Prostate gland (tissue), 2 donors: ENCODE results near the gene FAM50B. TPM values are rescaled to one million over a fixed set of nuclear protein-coding genes. Genes with fewer than 3 reads are reported as not detected.

Experiments used
- DNase-seq: peaks from one replicate; pipeline ENCODE4 v3.0.0-alpha.2; 2019; ENCODE audit warnings: low spot score
- H3K27ac ChIP-seq, 2 donors: fragments of 200-600 bp; sonication (generic); 2 replicates each; pipeline ENCODE4 v1.5.1; 2017 to 2019
- H3K27me3 ChIP-seq: fragments of 200-600 bp; sonication (generic); replicated peaks from 2 replicates; pipeline ENCODE4 v1.5.1; 2019; ENCODE audit not compliant: insufficient read depth
- H3K36me3 ChIP-seq, 2 donors: fragments of 200-600 bp; sonication (generic); 1 replicate in 1 of 2; 2 replicates in 1 of 2; pipeline versions ENCODE4 v1.5.1 to v1.8.1; 2017 to 2019
- H3K4me1 ChIP-seq: fragments of 200-600 bp; sonication (generic); replicated peaks from 2 replicates; pipeline ENCODE4 v1.5.1; 2019
- H3K4me3 ChIP-seq, 2 donors: fragments of 200-600 bp; sonication (generic); 2 replicates each; pipeline ENCODE4 v1.5.1; 2017 to 2019
- H3K9me3 ChIP-seq: fragments of 200-600 bp; sonication (generic); 2 replicates; pipeline ENCODE4 v1.5.1; 2017
- POLR2A ChIP-seq: fragments of 450-650 bp; IDR thresholded peaks from one replicate; pipeline ENCODE4 v1.6.1; 2016; ENCODE audit warnings: antibody characterized with exemption, mild to moderate bottlenecking
- POLR2AphosphoS5 ChIP-seq: sonication (generic); formaldehyde crosslinking; IDR thresholded peaks from one replicate; pipeline ENCODE4 v1.6.1; 2017; ENCODE audit warnings: antibody characterized with exemption
- WGBS: methylation state at CpG from one replicate; pipeline ENCODE4 v1.1.5; 2018; 5-methylcytosine and 5-hydroxymethylcytosine counted together
- intact Hi-C: fragments of 100-400 bp; cut with DNase I; formaldehyde crosslinking; loops from one replicate; pipeline ENCODE4 v1.14.2; 2022
- total RNA-seq, 2 donors: library from RNA; depleted of rRNA; stranded (reverse); fragments of >200 nt; gene quantifications; one replicate each; pipeline ENCODE4 v1.1.0, GENCODE V29; 2016
- TF ChIP-seq, protein P1 (sequence below), 4 experiments: fragments of 200-600 bp in 2 of 4; fragments of 450-650 bp in 2 of 4; sonication (generic) in 2 of 4; IDR thresholded peaks; 1 replicate in 3 of 4; 2 replicates in 1 of 4; pipeline ENCODE4 v1.5.1; 2016 to 2019; ENCODE audit warnings: antibody characterized with exemption in 4 of 4, mild to moderate bottlenecking in 2 of 4, moderate library complexity in 2 of 4

Gene FAM50B
- total RNA-seq, 2 donors from 2014 or later = 14.2 to 36.4 TPM

GRCh38 chr6:3890047-3890446 is 40.9 kb downstream of the FAM50B start:
- WGBS = 90% methylated on average over 9 of the region's 9 CpGs
- DNase-seq = no peak

DNA sequence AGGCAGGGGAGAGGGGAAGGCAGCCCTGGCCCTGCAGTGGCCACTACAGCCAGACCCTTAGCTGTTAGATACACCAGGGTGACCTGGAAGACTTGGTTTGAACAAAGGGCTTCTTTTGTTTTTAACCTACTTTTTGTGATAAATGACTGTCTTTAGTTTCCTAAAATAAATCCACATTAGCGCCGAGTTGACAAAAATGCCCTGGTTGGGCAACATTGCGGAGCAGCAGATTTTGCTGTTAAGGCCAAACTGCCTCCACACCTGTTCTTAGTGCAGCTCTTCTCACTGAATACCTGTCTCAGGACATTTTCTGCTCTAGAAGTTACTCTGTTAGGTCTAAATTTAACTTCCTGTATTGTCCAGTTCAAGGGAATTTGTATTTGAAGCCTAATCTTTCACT is 42.7 kb downstream of the FAM50B start:
- no peak for TF ChIP-seq POLR2AphosphoS5
- no peak for TF ChIP-seq POLR2A
- TF ChIP-seq, protein P1, sequence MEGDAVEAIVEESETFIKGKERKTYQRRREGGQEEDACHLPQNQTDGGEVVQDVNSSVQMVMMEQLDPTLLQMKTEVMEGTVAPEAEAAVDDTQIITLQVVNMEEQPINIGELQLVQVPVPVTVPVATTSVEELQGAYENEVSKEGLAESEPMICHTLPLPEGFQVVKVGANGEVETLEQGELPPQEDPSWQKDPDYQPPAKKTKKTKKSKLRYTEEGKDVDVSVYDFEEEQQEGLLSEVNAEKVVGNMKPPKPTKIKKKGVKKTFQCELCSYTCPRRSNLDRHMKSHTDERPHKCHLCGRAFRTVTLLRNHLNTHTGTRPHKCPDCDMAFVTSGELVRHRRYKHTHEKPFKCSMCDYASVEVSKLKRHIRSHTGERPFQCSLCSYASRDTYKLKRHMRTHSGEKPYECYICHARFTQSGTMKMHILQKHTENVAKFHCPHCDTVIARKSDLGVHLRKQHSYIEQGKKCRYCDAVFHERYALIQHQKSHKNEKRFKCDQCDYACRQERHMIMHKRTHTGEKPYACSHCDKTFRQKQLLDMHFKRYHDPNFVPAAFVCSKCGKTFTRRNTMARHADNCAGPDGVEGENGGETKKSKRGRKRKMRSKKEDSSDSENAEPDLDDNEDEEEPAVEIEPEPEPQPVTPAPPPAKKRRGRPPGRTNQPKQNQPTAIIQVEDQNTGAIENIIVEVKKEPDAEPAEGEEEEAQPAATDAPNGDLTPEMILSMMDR (IDR thresholded peaks at IDR 0.05) = no peak

More at GRCh38 chr6:3890047-3890446, 40.9 kb downstream of the FAM50B start:
- intact Hi-C loops = no loop called here
- TF ChIP-seq POLR2AphosphoS5 = no peak
- no peak for TF ChIP-seq POLR2A
- TF ChIP-seq, protein P1 (IDR thresholded peaks at IDR 0.05) = no peak
- no peak overlapping the region for H3K27ac ChIP-seq
- H3K4me3 ChIP-seq = no peak overlapping the region
- no peaks in the 10 kb centered on the region for H3K4me1 ChIP-seq
- H3K36me3 ChIP-seq = no peaks in the 10 kb centered on the region
- H3K9me3 ChIP-seq = no peaks in the 10 kb centered on the region
- H3K27me3 ChIP-seq = no peaks in the 10 kb centered on the region

DNA sequence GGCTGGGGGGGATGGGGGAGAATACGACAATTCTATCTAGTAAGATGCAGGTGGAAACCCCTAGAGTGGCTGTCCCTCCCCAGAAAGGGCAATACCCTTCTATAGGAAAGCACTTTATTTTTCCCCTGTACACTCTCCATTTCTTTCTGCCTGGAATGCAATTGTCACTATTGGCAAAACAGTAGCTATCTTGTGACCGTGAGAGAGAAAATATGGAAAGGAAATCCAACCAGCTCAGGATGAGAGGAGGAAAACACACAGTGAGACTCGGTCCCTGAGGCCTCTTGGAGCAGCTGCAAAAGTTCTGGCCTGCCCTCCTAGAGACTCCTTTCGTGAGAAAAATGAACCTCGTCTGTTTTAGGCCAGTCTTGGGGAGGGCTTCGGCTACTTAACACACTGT is 43.4 kb downstream of the FAM50B start:
- Histone ChIP-seq H3K9me3 (no peaks in the 10 kb centered on the region), H3K4me1 (no peaks in the 10 kb centered on the region), H3K27me3 (no peaks in the 10 kb centered on the region), H3K27ac (no peak overlapping the region), H3K4me3 (no peak overlapping the region), H3K36me3 (no peaks in the 10 kb centered on the region)
- WGBS = 84% methylated on average over 6 of the region's 6 CpGs
- TF ChIP-seq POLR2AphosphoS5 = no peak
- TF ChIP-seq POLR2A = no peak
- TF ChIP-seq, protein P1 (IDR thresholded peaks at IDR 0.05) = no peak
- no peak for DNase-seq
- intact Hi-C loops = no loop called here

More for the DNA sequence above, 42.7 kb downstream of the FAM50B start:
- intact Hi-C loops = no loop called here
- H3K36me3 ChIP-seq = no peaks in the 10 kb centered on the region
- H3K4me1 ChIP-seq = no peaks in the 10 kb centered on the region
- WGBS = 89% methylated on average over 3 of the region's 3 CpGs
- H3K27me3 ChIP-seq = no peaks in the 10 kb centered on the region
- no peak overlapping the region for H3K27ac ChIP-seq
- no peak overlapping the region for H3K4me3 ChIP-seq
- no peak for DNase-seq
- no peaks in the 10 kb centered on the region for H3K9me3 ChIP-seq

DNA sequence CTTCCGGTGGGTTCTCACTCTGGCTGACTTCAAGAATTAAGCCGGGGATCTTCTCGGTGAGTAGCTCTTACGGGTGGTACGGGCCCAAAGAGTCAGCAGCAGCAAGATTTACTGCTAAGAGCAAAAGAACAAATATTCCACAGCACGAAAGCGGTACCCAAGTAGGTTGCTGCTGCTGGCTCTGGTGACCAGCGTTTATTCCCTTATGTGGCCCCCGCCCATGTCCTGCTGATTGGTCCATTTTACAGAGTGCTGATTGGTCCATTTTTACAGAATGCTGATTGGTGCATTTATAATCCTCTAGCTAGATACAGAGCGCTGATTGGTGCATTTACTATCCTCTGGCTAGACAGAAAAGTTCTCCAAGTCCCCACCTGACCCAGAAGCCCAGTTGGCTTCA is 44.3 kb downstream of the FAM50B start:
- H3K9me3 ChIP-seq = no peaks in the 10 kb centered on the region
- H3K36me3 ChIP-seq = no peaks in the 10 kb centered on the region
- intact Hi-C loops = no loop called here
- no peak for DNase-seq
- TF ChIP-seq, protein P1 (IDR thresholded peaks at IDR 0.05) = no peak
- TF ChIP-seq POLR2AphosphoS5 (no peak), POLR2A (no peak)
- H3K27ac ChIP-seq = no peak overlapping the region
- 97% methylated on average over 10 of the region's 10 CpGs for WGBS
- no peaks in the 10 kb centered on the region for H3K27me3 ChIP-seq
- no peak overlapping the region for H3K4me3 ChIP-seq
- H3K4me1 ChIP-seq = no peaks in the 10 kb centered on the region

GRCh38 chr6:3893917-3894316 is 44.7 kb downstream of the FAM50B start:
- no peak for DNase-seq
- H3K9me3 ChIP-seq = no peaks in the 10 kb centered on the region
- intact Hi-C loops = no loop called here
- H3K36me3 ChIP-seq = no peaks in the 10 kb centered on the region
- no peak overlapping the region for H3K27ac ChIP-seq
- no peaks in the 10 kb centered on the region for H3K27me3 ChIP-seq
- TF ChIP-seq POLR2AphosphoS5 (no peak), POLR2A (no peak)
- TF ChIP-seq, protein P1 (IDR thresholded peaks at IDR 0.05) = no peak
- H3K4me1 ChIP-seq = no peaks in the 10 kb centered on the region
- WGBS = 96% methylated on average over 3 of the region's 3 CpGs
- no peak overlapping the region for H3K4me3 ChIP-seq
